Neural cell (in vitro differentiated cells): ENCODE measurements around the gene ARPC4. TPM values are rescaled to one million over a fixed set of nuclear protein-coding genes. Genes with fewer than 3 reads are reported as not detected.
A peak's percentile ranks its signal among the peaks of the same experiment; 100 is the strongest.

Experiments
- H2AFZ ChIP-seq: fragments of 200-600, 300-800 bp; sonication (generic), shearing (Covaris generic); 2 replicates; pipeline ENCODE4 v1.6.0; 2014; ENCODE audit warnings: low read depth, mild to moderate bottlenecking, antibody characterized with exemption, low read length, moderate library complexity
- H3F3A ChIP-seq: fragments of 200-600 bp; shearing (Covaris generic); 2 replicates; pipeline ENCODE4 v1.6.1; 2016; ENCODE audit warnings: mild to moderate bottlenecking, moderate library complexity, mixed read lengths, antibody characterized with exemption, low read length; ENCODE audit not compliant: insufficient read depth, poor library complexity, severe bottlenecking
- H3K27ac ChIP-seq: fragments of 200-600, 300-800 bp; sonication (generic), shearing (Covaris generic); 2 replicates; pipeline ENCODE4 v1.5.1; 2014; ENCODE audit warnings: mild to moderate bottlenecking, low read length, moderate library complexity
- H3K27me3 ChIP-seq: fragments of 300-800, 200-600 bp; sonication (generic), shearing (Covaris generic); 2 replicates; pipeline ENCODE4 v1.6.0; 2014; ENCODE audit warnings: mild to moderate bottlenecking, low read depth, low read length, moderate library complexity; ENCODE audit not compliant: insufficient read depth
- H3K36me3 ChIP-seq: fragments of 300-800, 200-600 bp; sonication (generic), shearing (Covaris generic); 2 replicates; pipeline ENCODE4 v1.5.1; 2014; ENCODE audit warnings: mild to moderate bottlenecking, antibody characterized with exemption, low read length, moderate library complexity; ENCODE audit not compliant: insufficient read depth
- H3K4me2 ChIP-seq: fragments of 300-800, 200-600 bp; sonication (generic), shearing (Covaris generic); 2 replicates; pipeline ENCODE4 v1.6.0; 2014; ENCODE audit warnings: mild to moderate bottlenecking, low read length
- H3K4me3 ChIP-seq: fragments of 300-800, 200-600 bp; sonication (generic), shearing (Covaris generic); 2 replicates; pipeline ENCODE4 v1.5.1; 2014; ENCODE audit warnings: mild to moderate bottlenecking, low read length, moderate library complexity
- H3K79me2 ChIP-seq: fragments of 200-600 bp; shearing (Covaris generic); replicated peaks from 2 replicates; pipeline ENCODE4 v1.6.0; 2014; ENCODE audit warnings: mild to moderate bottlenecking, low read length, moderate library complexity; ENCODE audit not compliant: insufficient read depth
- H3K9ac ChIP-seq: fragments of 300-800, 200-600 bp; sonication (generic), shearing (Covaris generic); 2 replicates; pipeline ENCODE4 v1.6.1; 2016; ENCODE audit warnings: mild to moderate bottlenecking, low read length, mixed read lengths
- H3K9me2 ChIP-seq: fragments of 200-600 bp; shearing (Covaris generic); 2 replicates; pipeline ENCODE4 v1.6.1; 2016; ENCODE audit warnings: mild to moderate bottlenecking, low read length, mixed read lengths; ENCODE audit not compliant: insufficient read depth
- H3K9me3 ChIP-seq: fragments of 200-600, 300-800 bp; sonication (generic), shearing (Covaris generic); 2 replicates; pipeline ENCODE4 v1.6.1; 2016; ENCODE audit warnings: mild to moderate bottlenecking, mixed run types, low read length, moderate library complexity, mixed read lengths
- H4K20me1 ChIP-seq: fragments of 200-600 bp; shearing (Covaris generic); 2 replicates; pipeline ENCODE4 v1.6.1; 2016; ENCODE audit warnings: mild to moderate bottlenecking, mixed run types; ENCODE audit not compliant: insufficient read depth
- EP300 ChIP-seq: fragments of 450-650 bp; conservative IDR thresholded peaks from 2 replicates; pipeline ENCODE4 v1.6.1; 2014; ENCODE audit warnings: antibody characterized with exemption, mild to moderate bottlenecking, moderate library complexity; ENCODE audit not compliant: poor library complexity, severe bottlenecking
- EZH2 ChIP-seq: fragments of 200-600, 300-800 bp; shearing (Covaris generic), sonication (generic); IDR thresholded peaks from 2 replicates; pipeline ENCODE4 v1.6.1; 2014; ENCODE audit warnings: antibody characterized with exemption, low read length, borderline replicate concordance, mild to moderate bottlenecking; ENCODE audit not compliant: insufficient read depth, poor library complexity, severe bottlenecking
- MXI1 ChIP-seq: fragments of 450-650 bp; conservative IDR thresholded peaks from 2 replicates; pipeline ENCODE4 v1.6.1; 2014; ENCODE audit warnings: antibody characterized with exemption, mild to moderate bottlenecking; ENCODE audit not compliant: poor library complexity, severe bottlenecking
- POLR2AphosphoS5 ChIP-seq: IDR thresholded peaks from 2 replicates; pipeline ENCODE4 v1.6.1; 2012
- RAD21 ChIP-seq: fragments of 450-650 bp; conservative IDR thresholded peaks from 2 replicates; pipeline ENCODE4 v1.6.1; 2014; ENCODE audit warnings: antibody characterized with exemption, mild to moderate bottlenecking, moderate library complexity
- REST ChIP-seq: IDR thresholded peaks from 2 replicates; pipeline ENCODE4 v1.6.1; 2012; ENCODE audit warnings: borderline replicate concordance
- SMC3 ChIP-seq: fragments of 450-650 bp; conservative IDR thresholded peaks from 2 replicates; pipeline ENCODE4 v1.6.1; 2014; ENCODE audit warnings: antibody characterized with exemption, mild to moderate bottlenecking, moderate library complexity; ENCODE audit not compliant: poor library complexity
- TAF1 ChIP-seq: IDR thresholded peaks from 2 replicates; pipeline ENCODE4 v1.6.1; 2012; ENCODE audit warnings: low read depth
- polyA plus RNA-seq: library from polyadenylated mRNA; depleted of rRNA; stranded (reverse); fragments of >200 nt; gene quantifications from 2 replicates; pipeline ENCODE4 v1.2.3, GENCODE V29; 2014
- TF ChIP-seq, protein P1 (sequence below): fragments of 450-650 bp; IDR thresholded peaks from 2 replicates; pipeline ENCODE4 v1.5.1; 2014; ENCODE audit warnings: antibody characterized with exemption, mild to moderate bottlenecking, moderate library complexity; ENCODE audit not compliant: poor library complexity, severe bottlenecking

ARPC4 gene
- polyA plus RNA-seq, 1 donor from 2014 or later, result 179 TPM

DNA sequence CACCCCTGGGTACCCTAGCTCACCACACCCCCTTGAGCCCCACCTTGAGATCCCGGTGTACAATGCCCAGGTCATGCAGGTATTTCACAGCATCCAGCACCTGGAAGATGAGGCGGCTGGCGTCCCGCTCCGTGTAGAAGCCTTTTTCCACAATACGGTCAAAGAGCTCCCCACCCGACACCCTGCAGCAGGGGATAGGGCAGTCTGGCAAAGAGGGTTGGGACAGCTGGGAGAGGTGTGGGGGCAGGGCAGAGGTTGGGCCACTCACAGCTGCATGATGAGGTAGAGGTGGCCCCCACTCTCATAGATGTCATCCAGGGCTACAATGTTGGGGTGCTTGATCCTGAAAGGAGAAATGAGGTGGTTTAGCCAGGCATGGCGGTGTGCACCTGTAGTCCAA lies 30.0 kb upstream of the ARPC4 start:
- H3K36me3 ChIP-seq, result no peaks in the 10 kb centered on the region
- no peaks in the 10 kb centered on the region for H4K20me1 ChIP-seq
- no peaks in the 10 kb centered on the region for H3K9me2 ChIP-seq
- H3K4me2 ChIP-seq, result no peak overlapping the region
- H3K9ac ChIP-seq, result no peak overlapping the region
- H3K27ac ChIP-seq, result no peak overlapping the region
- H3K4me3 ChIP-seq, result no peak overlapping the region
- H3K79me2 ChIP-seq, result no peaks in the 10 kb centered on the region
- no peaks in the 10 kb centered on the region for H3F3A ChIP-seq
- no peaks in the 10 kb centered on the region for H3K9me3 ChIP-seq
- no peak overlapping the region for H2AFZ ChIP-seq
- TF ChIP-seq SMC3 (no peak), POLR2AphosphoS5 (no peak), REST (no peak), TAF1 (no peak), EP300 (no peak), EZH2 (no peak), MXI1 (no peak), RAD21 (no peak)
- TF ChIP-seq, protein P1, sequence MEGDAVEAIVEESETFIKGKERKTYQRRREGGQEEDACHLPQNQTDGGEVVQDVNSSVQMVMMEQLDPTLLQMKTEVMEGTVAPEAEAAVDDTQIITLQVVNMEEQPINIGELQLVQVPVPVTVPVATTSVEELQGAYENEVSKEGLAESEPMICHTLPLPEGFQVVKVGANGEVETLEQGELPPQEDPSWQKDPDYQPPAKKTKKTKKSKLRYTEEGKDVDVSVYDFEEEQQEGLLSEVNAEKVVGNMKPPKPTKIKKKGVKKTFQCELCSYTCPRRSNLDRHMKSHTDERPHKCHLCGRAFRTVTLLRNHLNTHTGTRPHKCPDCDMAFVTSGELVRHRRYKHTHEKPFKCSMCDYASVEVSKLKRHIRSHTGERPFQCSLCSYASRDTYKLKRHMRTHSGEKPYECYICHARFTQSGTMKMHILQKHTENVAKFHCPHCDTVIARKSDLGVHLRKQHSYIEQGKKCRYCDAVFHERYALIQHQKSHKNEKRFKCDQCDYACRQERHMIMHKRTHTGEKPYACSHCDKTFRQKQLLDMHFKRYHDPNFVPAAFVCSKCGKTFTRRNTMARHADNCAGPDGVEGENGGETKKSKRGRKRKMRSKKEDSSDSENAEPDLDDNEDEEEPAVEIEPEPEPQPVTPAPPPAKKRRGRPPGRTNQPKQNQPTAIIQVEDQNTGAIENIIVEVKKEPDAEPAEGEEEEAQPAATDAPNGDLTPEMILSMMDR, result no peak
- no peaks in the 10 kb centered on the region for H3K27me3 ChIP-seq

DNA sequence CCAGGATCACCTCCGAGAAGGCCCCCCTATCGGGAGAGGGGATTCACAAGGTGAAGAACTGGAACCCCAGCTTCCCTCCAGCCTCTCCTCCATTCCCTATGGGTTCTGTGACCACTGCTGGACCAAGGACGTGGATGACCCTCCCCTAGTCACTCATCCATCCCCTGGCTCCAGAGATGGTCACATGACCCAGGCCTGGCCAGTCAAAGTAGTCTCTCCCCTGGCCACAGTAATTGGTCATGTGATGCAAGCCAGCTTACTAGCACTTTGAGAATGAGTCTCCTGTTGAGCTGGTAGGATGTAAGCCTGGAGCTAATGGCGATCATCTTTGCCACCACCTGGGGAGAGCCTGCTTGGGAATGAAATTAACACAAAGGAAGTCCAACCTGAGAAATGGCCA lies 27.0 kb upstream of the ARPC4 start:
- Histone ChIP-seq H3K36me3 (no peaks in the 10 kb centered on the region), H3K4me2 (no peak overlapping the region), H3K27me3 (no peaks in the 10 kb centered on the region), H3K4me3 (no peak overlapping the region), H2AFZ (no peak overlapping the region), H4K20me1 (no peaks in the 10 kb centered on the region), H3K9me2 (no peaks in the 10 kb centered on the region), H3K9me3 (no peaks in the 10 kb centered on the region), H3K27ac (no peak overlapping the region), H3K9ac (no peak overlapping the region), H3F3A (no peaks in the 10 kb centered on the region), H3K79me2 (no peaks in the 10 kb centered on the region)
- TF ChIP-seq EP300 (no peak), POLR2AphosphoS5 (peak; percentile 8)

GRCh38 chr3:9767418-9767817 lies 25.5 kb upstream of the ARPC4 start:
- Histone ChIP-seq H2AFZ (no peak overlapping the region), H3K9me2 (no peaks in the 10 kb centered on the region), H3K36me3 (no peaks in the 10 kb centered on the region), H3K27me3 (no peaks in the 10 kb centered on the region), H3F3A (no peaks in the 10 kb centered on the region), H3K79me2 (no peaks in the 10 kb centered on the region), H3K27ac (no peak overlapping the region), H3K9ac (no peak overlapping the region), H3K9me3 (no peaks in the 10 kb centered on the region), H4K20me1 (no peaks in the 10 kb centered on the region), H3K4me2 (no peak overlapping the region), H3K4me3 (no peak overlapping the region)
- TF ChIP-seq SMC3 (no peak), EP300 (no peak), REST (no peak), EZH2 (no peak), TAF1 (no peak), MXI1 (no peak), POLR2AphosphoS5 (no peak), RAD21 (no peak)
- TF ChIP-seq, protein P1, result no peak
